IPS-NIHi7 (cell line): ENCODE data around the gene GATA3.
A peak's percentile ranks its signal among the peaks of the same experiment; 100 is the strongest.

Experiments
- DNase-seq: peaks from one replicate; pipeline ENCODE4 v3.0.0; 2012; ENCODE audit warnings: mixed read lengths; ENCODE audit errors: extremely low spot score

Gene GATA3

DNA sequence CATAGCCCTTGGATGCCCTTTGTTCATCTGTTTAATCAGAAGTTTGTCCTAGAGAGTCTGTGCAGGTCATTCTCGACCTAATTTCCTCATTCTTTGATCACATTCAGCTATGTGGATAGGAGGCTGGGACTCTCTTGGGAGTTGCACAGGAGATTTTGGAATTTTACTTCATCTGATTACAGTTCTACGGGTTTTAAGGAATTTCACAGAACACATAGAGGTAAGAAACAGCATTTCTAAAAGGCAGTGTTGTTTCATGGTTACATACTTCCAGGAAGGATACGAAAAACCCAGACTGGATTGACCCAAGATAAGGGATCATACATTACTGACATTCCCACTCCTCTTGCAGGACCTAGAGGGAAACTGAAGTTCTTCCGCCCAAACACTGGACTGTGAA is 45.9 kb downstream of the GATA3 start:
- no peak for DNase-seq

DNA sequence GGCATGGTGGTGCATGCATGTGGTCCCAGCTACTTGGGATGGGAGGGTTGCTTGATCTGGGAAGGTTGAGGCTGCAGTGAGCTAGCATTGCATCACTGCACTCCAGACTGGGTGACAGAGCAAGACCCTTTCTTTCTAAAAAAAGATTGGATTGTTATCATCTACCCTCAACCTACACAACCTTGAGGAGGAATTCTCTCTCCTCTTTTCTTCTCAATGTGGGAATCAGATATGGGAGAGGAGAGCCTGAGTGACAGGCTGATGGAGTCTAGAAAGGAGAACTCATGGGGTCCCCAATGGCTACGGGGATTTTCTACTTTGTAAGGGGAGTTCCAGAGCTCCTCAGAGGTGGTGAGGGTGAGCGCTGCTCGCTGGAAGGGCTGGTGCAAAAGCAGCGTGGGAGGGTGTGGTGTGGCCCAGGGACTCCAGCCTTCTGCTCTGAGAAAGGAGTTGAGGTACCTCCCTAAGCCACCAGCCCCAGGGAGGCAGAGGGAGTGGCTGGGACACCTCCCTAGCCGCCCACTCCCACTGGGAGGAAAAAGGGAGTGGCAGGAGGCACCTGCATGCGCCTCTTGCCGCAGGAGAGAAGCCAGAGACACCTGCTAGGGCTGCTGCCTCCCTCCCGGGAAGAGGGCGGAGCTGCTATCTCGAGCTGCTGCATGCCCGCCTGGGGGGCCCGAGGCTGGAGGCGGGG is 48.4 kb downstream of the GATA3 start:
- peak; percentile 64 for DNase-seq

DNA sequence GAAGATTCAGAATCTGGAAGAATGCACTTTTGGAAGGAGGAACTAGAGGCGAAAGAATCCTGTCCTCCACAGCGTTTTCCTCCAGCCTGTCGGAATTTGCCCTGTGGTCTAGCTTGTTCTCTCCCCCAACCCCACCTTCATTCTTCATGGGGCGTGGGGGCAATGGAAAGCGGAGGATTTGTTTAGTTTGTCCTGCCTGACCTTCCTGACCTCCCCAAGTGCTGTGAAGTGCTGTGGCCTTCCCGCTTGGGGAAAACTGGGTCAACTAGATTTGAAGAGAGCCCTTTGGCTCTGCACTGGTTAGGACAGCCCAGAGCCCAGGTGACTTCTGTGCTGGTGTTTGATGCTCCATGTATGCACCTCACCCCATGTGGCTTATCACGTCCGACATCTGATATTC is 49.1 kb downstream of the GATA3 start:
- DNase-seq = no peak

DNA sequence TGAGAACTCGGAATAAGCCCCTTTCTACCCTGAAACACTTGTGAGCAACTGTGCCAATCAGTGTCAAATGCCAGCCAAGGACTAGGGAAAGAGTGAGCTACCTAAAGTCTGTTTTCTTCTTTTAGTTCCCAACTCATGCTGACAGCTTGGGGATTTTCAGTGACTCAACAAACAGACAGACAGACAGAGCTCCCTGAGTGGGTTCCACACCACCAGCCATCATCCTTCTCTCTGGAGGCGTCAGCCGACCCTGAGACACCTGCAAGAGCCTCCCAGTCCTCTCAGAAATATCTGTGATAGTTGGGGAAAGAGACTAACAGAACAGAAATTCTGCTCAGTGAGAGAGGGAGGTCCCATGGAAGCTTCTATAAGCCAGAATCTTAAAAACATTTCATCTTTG is 49.5 kb downstream of the GATA3 start:
- no peak for DNase-seq

DNA sequence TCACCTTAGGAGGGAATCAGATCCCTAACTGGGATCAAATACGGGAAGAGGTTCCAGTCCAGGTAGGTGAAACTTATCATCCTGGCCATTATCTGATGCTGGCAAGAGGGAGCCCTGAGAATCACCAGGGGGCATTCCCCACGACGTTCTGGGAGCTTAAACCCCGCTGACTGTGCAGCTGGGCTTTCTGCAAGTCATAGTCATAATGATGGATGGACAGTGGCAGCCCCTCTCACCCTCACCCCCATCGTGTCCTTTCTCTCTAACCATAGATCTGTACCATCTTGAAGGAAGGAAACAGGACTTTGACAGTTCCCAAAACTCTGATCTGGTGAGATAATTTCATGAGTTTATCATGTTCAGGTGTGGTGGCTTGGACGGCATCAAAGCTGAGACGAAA is 50.2 kb downstream of the GATA3 start:
- no peak for DNase-seq

- no peak for DNase-seq
These were observed 51.4 kb downstream of the GATA3 start for GRCh38 chr10:8105932-8106331.

GRCh38 chr10:8112230-8112905 is 57.9 kb downstream of the GATA3 start:
- DNase-seq = no peak

DNA sequence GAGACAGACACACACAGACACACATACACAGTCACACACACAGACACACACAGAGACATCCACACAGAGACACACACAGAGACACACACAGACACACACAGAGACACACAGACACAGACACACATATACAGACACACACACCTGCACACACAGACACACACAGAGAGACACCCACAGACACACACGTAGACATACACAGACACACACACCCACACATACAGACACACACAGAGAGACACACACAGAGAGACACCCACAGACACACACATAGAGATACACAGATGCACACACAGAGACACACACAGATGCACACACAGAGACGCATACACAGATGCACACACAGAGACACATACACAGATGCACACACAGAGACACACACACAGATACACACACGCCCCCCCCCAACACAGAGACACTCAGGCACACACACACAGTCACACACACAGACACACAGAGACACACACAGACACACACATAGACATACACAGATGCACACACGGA is 58.5 kb downstream of the GATA3 start:
- no peak for DNase-seq

DNA sequence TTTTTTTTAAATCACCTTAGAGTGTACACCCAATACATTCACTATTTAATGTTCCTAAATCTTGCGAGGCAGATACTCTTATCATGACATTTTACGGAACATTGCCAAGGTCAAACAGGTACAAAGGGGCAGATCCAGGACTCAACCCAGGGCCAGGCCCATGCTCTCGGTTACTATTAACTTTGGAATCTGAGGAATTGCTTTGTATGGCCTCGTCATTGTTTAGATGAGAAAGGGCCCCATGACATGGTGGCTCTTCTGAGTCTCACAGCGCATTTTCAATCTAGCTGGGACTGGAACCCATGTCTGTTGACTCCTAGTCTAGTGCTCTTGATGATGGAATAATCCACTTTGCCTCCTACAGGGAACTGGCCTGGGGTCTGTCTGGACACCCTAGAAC is 59.1 kb downstream of the GATA3 start:
- DNase-seq = no peak

- no peak for DNase-seq
These were observed 60.5 kb downstream of the GATA3 start for GRCh38 chr10:8114741-8115617.

DNA sequence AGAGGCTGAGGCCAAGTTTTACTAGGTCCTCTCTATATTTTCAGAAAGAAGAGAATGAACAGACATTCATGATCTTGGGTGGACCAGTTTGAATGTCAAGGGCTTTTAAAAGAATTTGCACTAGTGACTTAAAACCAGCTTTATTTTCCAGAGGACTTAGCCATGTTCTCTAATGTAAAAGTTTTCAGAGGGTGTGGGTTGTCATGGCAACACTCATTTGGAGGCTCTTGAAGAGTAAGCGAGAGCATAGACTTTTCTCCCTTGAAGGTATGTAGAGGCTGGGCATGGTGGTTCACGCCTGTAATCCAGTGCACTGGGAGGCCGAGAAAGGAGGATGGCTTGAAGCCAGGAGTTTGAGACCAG is 61.1 kb downstream of the GATA3 start:
- no peak for DNase-seq

DNA sequence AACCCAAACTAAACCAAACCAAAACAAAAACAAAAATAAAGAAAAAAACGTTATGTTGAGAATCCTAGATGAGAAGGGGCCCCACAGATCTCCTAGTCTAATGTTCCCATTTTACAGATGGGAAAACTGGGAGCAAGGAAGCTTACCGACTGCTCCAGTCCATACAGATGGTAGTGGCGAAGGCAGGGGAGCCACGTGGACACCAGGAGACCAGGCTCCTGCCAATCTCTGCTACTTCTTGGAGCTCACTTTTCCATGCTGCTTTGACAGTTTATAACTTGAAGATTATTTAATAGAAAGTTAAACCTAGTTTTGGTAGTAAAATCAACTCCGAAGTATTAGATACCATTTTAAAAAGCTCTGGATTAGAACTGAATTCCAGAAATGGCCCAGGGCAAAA is 62.0 kb downstream of the GATA3 start:
- no peak for DNase-seq

DNA sequence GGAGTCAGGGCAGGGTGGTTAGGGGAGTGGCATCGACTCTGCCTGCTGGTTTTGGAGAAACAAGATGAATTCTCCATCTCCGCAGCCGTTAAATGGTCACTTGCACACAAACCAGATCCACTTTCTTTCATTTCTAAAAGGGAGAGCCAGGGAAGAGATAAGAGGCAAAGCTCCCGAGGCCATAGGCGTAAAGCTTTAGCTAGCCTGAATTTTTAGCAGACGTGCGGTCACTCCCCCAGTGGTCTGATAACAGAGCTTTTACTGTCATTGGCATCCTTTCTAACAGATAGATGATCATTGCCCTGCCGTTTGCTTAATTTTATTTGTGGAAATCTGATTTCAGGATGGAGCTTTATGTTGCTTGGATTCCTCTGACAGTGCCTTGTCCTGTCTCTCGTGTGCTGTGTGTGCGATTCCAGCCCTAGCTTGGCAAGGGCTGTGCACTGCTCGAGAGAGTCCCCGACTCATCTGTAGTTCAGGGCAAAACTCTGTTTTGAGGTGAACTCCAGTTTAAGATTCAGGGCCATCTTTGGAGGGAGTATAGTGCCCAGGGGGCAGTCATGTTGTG is 62.5 kb downstream of the GATA3 start:
- no peak for DNase-seq

DNA sequence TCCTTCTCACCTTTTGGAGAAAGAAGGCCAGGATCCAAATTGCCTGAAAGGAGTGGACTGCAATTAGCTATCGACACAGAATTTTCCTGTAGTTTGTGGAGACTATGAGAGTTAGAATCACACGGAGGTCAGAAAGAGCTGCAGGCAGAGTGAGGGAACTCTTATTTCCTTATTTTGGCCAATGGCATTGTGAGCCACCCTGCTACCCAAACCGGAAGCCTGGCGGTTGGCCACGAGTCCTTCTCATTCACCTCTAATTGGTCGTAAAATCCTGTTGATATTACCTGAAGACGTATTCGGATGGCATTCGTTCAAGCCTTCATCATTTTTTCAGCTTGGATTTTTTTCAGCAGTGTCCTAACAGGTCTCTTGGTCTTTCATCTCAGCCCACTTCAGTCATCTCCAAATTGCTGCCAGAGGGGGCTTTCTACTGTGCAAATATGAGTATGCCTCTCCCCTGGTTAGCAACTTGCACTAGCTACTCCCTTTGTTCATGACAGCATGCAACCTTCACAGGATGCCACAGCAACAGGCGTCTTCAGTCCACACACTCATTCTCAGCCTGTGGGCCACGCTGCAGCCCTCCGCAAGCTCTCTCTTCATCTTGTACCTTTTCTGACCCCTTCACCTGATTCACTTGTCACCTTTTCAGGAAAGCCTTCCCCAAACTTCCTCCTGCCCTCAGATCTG is 66.9 kb downstream of the GATA3 start:
- no peak for DNase-seq

DNA sequence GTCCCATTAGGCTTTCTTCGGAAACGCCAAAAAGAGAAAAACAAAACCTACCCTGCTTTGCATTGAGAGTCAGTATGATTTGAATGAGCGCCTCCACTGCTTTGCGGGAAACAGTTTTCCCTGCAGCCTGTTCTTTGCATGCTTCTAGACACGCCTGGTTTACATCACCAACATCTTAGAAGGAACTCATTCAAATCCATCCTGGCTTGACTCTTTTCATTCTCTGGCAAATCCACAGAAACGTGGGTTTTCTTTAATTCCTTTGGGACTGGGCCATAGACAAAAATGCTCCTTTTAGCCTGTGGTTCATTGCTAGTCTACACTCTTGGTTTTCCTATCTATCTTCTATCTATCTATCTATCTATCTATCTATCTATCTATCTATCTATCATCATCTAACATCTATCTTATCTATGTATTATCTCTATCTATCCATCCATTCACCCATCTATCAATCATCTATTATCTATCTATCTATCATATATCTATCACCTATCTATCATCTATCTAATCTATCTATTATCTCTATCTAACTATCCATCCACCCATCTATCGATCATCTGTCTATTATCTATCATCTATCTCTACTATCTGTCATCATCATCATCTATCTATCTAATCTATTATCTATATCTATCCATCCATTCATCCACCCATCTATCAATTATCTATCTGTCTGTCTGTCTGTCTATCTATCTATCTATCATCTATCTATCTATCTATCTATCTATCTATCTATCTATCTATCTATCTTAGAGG is 68.3 kb downstream of the GATA3 start:
- no peak for DNase-seq

DNA sequence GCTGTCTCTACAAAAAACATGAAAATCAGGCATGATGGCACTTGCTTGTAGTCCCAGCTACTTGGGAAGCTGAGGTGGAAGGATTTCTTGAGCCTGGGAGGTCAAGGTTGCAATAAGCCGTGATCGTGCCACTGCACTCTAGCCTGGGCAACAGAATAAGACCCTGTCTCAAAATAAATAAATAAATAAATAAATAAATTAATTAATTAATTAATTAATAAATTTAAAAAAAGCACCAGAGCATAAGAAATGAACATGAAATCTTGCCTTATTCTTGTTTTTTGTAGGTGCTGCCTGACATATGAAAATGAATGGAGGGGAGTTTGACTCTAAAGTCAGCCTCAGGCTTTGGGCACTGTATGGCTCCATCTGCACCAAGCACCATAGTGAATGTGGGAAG is 69.9 kb downstream of the GATA3 start:
- DNase-seq = no peak
